Kidney (tissue), 14 donors: ENCODE measurements around the gene GFOD1. TPM values are rescaled to one million over a fixed set of nuclear protein-coding genes. Genes with fewer than 3 reads are reported as not detected.

Source experiments
- DNase-seq, 5 donors: peaks; one replicate each; pipeline ENCODE4 v3.0.0-alpha.2; 2013 to 2020
- FAIRE-seq: peaks from 2 replicates; lab custom pipeline; 2012; peaks lifted over from hg19 to GRCh38; lab: Jason Lieb, UNC
- H3K27ac ChIP-seq, 2 donors: one replicate each; pipeline ENCODE4 v1.7.0; 2013; ENCODE audit warnings: low read depth in 2 of 2, low read length in 2 of 2, inconsistent platforms in 1 of 2
- H3K27me3 ChIP-seq: one replicate; pipeline ENCODE4 v1.7.1; 2013; ENCODE audit warnings: low read length, inconsistent platforms; ENCODE audit not compliant: control insufficient read depth, insufficient read depth
- H3K36me3 ChIP-seq, 3 donors: one replicate each; pipeline versions ENCODE4 v1.7.0 to v1.7.1; 2013; ENCODE audit warnings: low read length in 3 of 3, control low read depth in 1 of 3, inconsistent platforms in 1 of 3; ENCODE audit not compliant: insufficient read depth in 3 of 3, control insufficient read depth in 2 of 3
- H3K4me1 ChIP-seq, 3 donors: one replicate each; pipeline versions ENCODE4 v1.7.0 to v1.7.1; 2013; ENCODE audit warnings: low read length in 3 of 3, inconsistent platforms in 1 of 3, low read depth in 1 of 3; ENCODE audit not compliant: control insufficient read depth in 2 of 3, insufficient read depth in 2 of 3
- H3K4me3 ChIP-seq, 3 donors: one replicate each; pipeline versions ENCODE4 v1.7.0 to v1.8.1; 2013; ENCODE audit warnings: low read length in 3 of 3, control low read depth in 1 of 3, inconsistent platforms in 1 of 3
- H3K9ac ChIP-seq, 3 donors: one replicate each; pipeline versions ENCODE4 v1.7.0 to v1.7.1; 2013; ENCODE audit warnings: low read length in 3 of 3, control low read depth in 1 of 3, inconsistent platforms in 1 of 3
- H3K9me3 ChIP-seq, 3 donors: one replicate each; pipeline versions ENCODE4 v1.7.0 to v1.7.1; 2013; ENCODE audit warnings: low read length in 3 of 3, control low read depth in 1 of 3, inconsistent platforms in 1 of 3; ENCODE audit not compliant: control insufficient read depth in 2 of 3, insufficient read depth in 1 of 3
- intact Hi-C: fragments of 100-400 bp; cut with DNase I; formaldehyde crosslinking; loops from one replicate; pipeline ENCODE4 v1.11.1; 2022
- polyA plus RNA-seq: library from polyadenylated mRNA; stranded (reverse); fragments of 350-450 nt; fragmentation: Illumina TruSeq; extraction: RNeasy Lipid Tissue Mini Kit (QIAGEN cat#74804); gene quantifications from one replicate; pipeline ENCODE4 v1.2.3, GENCODE V29; 2014; ENCODE audit warnings: low read depth, low replicate concordance; ENCODE audit not compliant: insufficient read depth
- total RNA-seq: library from RNA; stranded (reverse); fragmentation: NEBNext Ultra II Directional; extraction: Animal tissue kit (Norgen Biotek cat#: 25700); gene quantifications from one replicate; pipeline ENCODE4 v1.2.1, GENCODE V29; 2021
- TF ChIP-seq, protein P1 (sequence below): IDR thresholded peaks from 3 replicates; pipeline ENCODE4 v1.5.1; 2012; ENCODE audit warnings: mild to moderate bottlenecking, moderate library complexity, borderline replicate concordance; ENCODE audit not compliant: insufficient read depth; ENCODE audit errors: extremely low read depth
- donor health status: control.
- donor health status: control.
- donor health status: control.
- donor health status: control.
- donor health status: control.
- donor health status: DM: yes; HTN: yes; CAD: no.
- donor health status: Normal renal cell carcinoma (clear cell type).

Gene GFOD1
- total and polyA plus RNA-seq, 2 donors from 2014 or later = 2.1 to 14.6 TPM

DNA sequence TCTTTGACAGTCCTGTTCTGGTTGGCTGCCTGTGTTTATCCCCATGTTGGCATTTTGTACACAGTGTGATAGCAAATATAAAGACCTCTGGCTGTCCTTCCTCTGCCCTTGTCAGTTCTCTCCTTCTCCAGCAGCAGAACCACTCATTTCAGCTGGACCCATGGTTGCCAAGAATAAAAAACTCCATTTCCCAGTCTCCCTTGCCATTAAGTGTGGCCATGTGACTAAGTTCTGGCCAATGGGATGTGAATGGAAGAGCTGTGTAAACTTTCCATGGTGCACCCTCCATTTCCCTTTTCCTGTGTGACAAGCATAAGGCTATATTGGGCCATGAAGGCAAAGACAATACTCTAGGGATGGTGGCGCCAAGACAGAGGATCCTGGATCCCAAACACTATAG lies 80.6 kb downstream of the GFOD1 start:
- no peak overlapping the region for H3K9ac ChIP-seq
- H3K27ac ChIP-seq = no peak overlapping the region
- no peak overlapping the region for H3K4me3 ChIP-seq
- FAIRE-seq = no peak
- no peaks in the 10 kb centered on the region for H3K9me3 ChIP-seq
- peaks cover 0 to 10% (median 3%) of the 10 kb centered on the region in 3 donors for H3K4me1 ChIP-seq
- H3K27me3 ChIP-seq = no peaks in the 10 kb centered on the region
- TF ChIP-seq, protein P1, sequence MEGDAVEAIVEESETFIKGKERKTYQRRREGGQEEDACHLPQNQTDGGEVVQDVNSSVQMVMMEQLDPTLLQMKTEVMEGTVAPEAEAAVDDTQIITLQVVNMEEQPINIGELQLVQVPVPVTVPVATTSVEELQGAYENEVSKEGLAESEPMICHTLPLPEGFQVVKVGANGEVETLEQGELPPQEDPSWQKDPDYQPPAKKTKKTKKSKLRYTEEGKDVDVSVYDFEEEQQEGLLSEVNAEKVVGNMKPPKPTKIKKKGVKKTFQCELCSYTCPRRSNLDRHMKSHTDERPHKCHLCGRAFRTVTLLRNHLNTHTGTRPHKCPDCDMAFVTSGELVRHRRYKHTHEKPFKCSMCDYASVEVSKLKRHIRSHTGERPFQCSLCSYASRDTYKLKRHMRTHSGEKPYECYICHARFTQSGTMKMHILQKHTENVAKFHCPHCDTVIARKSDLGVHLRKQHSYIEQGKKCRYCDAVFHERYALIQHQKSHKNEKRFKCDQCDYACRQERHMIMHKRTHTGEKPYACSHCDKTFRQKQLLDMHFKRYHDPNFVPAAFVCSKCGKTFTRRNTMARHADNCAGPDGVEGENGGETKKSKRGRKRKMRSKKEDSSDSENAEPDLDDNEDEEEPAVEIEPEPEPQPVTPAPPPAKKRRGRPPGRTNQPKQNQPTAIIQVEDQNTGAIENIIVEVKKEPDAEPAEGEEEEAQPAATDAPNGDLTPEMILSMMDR = no peak
- no peaks in the 10 kb centered on the region for H3K36me3 ChIP-seq
- intact Hi-C loops = no loop called here
- DNase-seq = no peak

DNA sequence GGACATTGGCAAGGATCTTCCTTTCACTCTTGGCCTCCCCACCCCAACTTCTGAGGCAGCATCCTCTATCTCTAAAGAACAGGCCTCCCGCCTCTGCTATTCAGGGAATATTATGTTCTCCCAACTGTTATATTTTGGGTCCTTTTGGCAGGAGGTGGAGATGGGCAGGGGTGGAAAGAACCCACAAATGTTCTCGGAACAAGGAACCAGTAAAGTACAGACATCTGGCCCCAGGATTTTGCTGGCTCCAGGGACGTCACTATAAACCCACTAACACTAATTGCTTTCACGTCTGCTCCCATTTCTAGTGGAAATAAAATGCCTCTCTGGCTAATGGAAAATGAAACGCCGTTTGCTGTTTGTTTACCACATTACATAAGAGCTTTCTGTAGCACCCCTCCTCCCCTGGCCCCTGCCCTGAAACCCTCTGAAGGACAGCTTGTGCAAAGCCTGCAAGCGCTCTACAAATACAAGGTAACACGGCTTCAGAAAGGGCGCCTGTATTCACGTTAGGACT lies 81.4 kb downstream of the GFOD1 start:
- TF ChIP-seq, protein P1 = no peak
- no peaks in the 10 kb centered on the region for H3K27me3 ChIP-seq
- no peak for DNase-seq
- H3K36me3 ChIP-seq = no peaks in the 10 kb centered on the region
- H3K4me3 ChIP-seq = no peak overlapping the region
- H3K9me3 ChIP-seq = no peaks in the 10 kb centered on the region
- intact Hi-C loops = no loop called here
- no peak overlapping the region for H3K9ac ChIP-seq
- peaks cover 0 to 10% (median 3%) of the 10 kb centered on the region in 3 donors for H3K4me1 ChIP-seq
- FAIRE-seq = no peak
- H3K27ac ChIP-seq = no peak overlapping the region

DNA sequence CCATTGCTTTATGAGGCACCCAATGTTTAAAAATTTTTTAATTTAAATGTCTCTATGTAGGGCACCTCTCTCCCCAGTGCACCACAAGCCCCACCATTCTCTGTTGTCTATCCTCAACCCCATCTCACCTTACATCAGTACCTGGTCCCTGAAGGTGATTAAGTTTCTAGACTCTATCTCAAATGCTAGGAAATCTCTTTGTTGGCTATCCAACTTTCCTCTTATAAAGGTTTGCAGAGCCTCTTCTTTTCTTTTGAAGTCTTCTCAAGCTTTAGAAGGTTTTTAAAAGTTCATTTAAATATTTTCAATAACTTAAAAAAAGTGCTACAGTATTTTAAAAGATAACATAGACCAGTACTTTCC lies 82.5 kb downstream of the GFOD1 start:
- no peaks in the 10 kb centered on the region for H3K27me3 ChIP-seq
- no peak overlapping the region for H3K9ac ChIP-seq
- no peak overlapping the region for H3K4me3 ChIP-seq
- no peak for DNase-seq
- no peak for FAIRE-seq
- peaks cover 0 to 10% (median 3%) of the 10 kb centered on the region in 3 donors for H3K4me1 ChIP-seq
- H3K36me3 ChIP-seq = no peaks in the 10 kb centered on the region
- TF ChIP-seq, protein P1 = no peak
- intact Hi-C loops = no loop called here
- no peaks in the 10 kb centered on the region for H3K9me3 ChIP-seq
- no peak overlapping the region for H3K27ac ChIP-seq

DNA sequence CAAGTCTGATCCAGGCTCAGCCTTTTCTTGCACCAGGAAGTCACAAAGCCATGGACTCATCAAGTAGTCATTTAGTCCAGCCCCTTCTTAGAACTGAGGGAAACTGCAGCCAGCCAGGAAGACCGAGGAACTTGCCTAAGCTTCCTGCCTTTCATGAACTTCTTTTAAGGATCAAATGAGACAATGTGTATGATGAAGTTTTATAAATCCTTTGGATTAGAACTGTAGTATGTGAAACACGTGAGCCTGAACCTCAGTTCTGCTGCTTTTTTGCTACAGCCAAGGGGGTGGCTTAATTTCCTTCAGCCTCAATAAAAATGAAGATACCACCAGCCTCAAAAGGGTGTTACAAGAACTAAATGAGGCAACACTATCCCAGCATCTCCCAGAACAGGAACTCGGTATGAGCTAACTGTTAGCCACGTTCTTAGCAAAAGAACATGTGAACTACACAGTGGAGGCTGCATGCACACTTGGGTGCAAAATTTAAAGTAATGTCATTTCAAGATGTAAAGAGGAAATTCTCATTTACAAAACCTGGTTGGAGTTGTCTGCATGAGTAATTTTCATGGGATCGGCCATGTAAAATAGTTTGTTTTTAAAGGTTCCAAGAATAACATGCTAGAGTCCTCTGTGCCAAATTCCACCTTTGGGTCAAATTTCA lies 83.0 kb downstream of the GFOD1 start:
- Histone ChIP-seq H3K27me3 (no peaks in the 10 kb centered on the region), H3K4me3 (no peak overlapping the region), H3K27ac (no peak overlapping the region), H3K9ac (no peak overlapping the region), H3K36me3 (no peaks in the 10 kb centered on the region), H3K4me1 (peaks cover 0 to 10% (median 3%) of the 10 kb centered on the region in 3 donors), H3K9me3 (no peaks in the 10 kb centered on the region)
- FAIRE-seq (no peak), DNase-seq (no peak)
- TF ChIP-seq, protein P1 = no peak
- intact Hi-C loops = no loop called here
